Activated CD8-positive, alpha-beta memory T cell treated with anti-CD3 and anti-CD28 coated beads, Interleukin-2, amount 50 U/mL, for 1 hour (primary cell): ENCODE measurements around the gene ANAPC16.
"Not testable (repeated sequence)": the region's sequence is repeated elsewhere in the genome, so short reads cannot be mapped to it uniquely, and the experiment has no call there.

Experiments
- DNase-seq: peaks from one replicate; pipeline ENCODE4 v3.0.0-alpha.2; 2020; ENCODE audit errors: extremely low read depth

Gene ANAPC16

DNA sequence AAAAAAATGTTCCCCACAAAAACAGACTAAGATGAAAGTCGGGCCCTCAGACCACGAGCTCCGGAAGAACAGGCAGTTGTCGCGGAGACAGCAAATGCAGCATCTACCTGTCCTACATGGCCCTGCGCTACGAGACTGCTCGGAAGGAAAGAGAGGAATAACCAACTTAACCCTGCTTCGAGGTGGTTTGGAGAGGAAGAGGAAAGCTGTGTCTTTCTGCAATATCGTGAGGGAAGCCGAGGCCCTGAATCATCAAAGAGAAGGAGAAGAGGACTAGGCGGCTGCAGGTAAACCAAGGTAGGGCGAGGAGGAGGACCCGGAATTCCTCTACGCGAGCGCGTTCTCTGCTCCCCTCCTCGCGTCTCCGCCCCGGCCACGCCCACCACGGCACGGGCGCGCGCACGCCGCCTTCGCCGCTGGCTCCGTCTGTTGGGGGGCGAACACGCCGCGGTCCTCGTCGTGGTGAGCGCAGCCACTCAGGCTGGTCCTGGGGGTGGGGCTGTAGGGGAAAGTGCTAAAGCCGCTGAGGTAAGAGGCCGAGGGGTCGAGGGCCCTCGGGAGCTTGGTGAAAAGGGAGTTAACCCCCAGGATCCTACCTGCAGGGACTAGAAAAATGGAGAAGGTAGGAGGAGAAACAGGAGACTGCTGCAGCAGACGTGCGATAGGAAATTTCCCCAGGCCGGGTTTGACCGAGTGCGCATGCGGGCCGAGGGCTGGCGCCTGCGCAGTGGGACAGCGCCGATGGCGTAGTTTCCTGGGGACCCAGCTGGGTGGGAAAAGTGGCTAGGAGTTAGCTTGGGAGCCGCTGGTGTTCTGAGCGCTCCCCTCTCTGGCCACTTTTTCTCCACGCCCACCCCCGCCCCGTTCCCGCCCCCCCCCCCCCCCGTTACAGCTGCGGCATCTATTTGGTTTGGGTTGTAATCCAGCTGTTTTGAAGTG lies at the start of gene ANAPC16, which contains the start of gene ASCC1:
ANAPC16 (plus strand) TSS at position 402 of the 939 bp plus-strand sequence. CDS start 7,903 bp downstream, outside the sequence.
ASCC1 (minus strand) TSS at position 666 of the 939 bp plus-strand sequence. CDS start 2,978 bp downstream, outside the sequence.
- peak; percentile 80 for DNase-seq

GRCh38 chr10:72167118-72167517 lies 48.7 kb upstream of the ANAPC16 start:
- DNase-seq: no peak

- DNase-seq: no peak
Observed at GRCh38 chr10:72170263-72170662, 45.5 kb upstream of the ANAPC16 start.

DNA sequence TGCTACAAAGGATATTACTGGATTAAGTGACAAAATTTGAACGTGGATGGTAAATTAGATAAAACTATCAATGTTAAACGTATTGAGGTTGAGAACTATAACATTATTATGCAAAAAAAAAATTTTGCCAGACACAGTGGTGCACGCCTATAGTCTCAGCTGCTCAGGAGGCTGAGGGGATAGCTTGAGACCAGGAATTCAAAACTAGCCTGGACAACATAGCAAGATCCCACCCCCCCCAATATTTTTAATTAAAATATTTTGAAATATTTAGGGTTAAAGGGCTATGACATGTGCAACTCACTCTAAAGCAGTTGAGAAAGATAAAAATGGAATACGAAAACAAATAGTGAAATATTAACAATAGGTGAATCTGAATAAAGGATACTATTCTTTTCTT lies 45.1 kb upstream of the ANAPC16 start:
- DNase-seq: no peak

DNA sequence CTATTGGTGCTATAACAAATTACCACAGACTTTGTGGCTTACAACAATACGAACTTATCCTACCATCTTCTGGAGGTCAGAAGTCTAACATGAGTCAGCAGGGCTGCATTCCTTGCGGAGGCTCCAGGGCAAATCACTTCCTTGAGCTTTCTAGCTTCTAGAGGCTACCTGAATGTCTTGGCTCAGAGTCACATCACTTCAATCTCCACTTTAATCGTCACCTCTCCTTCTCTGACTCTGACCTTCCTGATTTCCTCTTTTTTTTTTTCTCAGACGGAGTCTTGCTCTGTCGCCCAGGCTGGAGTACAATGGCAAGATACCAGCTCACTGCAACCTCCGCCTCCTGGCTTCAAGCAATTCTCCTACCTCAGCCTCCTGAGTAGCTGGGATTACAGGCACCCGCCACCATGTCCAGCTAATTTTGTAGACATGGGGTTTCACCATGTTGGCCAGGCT lies 44.6 kb upstream of the ANAPC16 start:
- no peak for DNase-seq

GRCh38 chr10:72173262-72173618 lies 42.6 kb upstream of the ANAPC16 start:
- DNase-seq: no peak

DNA sequence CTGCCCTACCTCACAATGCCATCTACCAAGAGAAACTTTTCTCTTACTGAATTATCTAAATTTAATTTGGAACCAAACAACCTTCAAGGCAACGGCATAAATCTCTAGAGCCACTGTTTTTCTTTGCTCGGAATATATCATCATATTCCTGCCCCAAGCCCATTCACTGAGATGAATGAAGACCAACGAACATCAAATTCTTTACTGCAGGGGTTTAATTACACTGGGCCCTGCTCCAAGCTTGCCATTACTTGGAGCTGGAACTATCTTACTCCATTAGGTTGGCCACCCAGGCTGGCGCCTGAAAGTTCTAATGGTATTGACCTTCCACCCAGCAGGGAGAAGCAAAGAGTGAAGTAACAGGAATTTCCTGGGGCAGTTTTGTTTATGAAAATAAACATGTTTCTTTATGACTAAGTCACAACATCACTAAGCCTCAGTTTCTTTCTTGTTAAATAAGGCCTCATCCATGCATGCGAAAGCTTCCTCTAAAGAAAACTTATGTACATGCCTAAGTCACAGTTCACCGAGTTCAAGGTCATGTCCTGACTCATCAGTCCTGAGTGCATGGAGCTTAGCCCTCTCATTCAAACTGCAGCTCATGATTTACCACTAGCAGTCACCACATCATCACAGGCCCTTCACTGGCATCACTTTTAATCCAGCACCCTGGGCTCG lies 42.1 kb upstream of the ANAPC16 start:
- DNase-seq: no peak

- no peak for DNase-seq
Observed at GRCh38 chr10:72174297-72174662, 41.5 kb upstream of the ANAPC16 start.

DNA sequence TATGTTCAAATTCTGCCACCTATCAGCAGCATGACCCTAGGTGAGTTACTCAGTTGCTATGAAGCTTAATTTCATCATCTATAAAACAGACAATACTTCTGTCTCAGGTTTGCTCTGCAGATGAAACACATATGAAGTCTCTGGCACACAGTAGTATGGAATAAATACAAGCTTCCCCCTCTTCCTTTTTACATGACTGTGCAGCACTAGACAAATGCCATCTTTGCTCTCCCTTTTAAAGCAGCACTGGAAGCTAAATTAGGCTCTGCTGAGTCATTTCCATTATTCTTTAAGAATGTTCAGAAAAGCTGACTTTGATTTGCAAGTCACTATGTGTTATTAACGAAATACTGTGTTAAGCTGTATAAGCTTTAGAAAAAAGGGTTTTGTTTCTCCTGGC lies 40.7 kb upstream of the ANAPC16 start:
- no peak for DNase-seq

- no peak for DNase-seq
Observed at GRCh38 chr10:72176701-72177100, 39.1 kb upstream of the ANAPC16 start.

DNA sequence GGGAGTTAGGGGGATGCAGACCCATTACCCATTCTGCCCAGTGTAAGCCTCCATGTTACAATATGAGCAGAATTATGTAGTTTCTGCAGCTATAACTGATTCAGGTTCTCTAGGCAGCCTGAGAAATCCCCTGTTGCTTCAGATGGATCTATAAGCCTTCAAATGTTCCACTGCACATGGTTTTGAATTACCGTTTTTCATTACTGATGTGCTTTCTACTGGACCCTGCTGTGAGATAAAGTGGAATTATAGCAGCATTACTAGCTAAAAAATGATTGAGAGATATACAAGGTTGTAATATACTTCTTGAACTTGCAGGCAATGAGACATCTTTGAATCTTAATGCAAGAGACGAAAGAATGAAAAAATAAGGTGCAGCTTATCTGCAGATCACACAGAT lies 38.4 kb upstream of the ANAPC16 start:
- no peak for DNase-seq

- DNase-seq: no peak
Observed at GRCh38 chr10:72184156-72184555, 31.7 kb upstream of the ANAPC16 start.

- no peak for DNase-seq
Observed at GRCh38 chr10:72186258-72186981, 29.4 kb upstream of the ANAPC16 start.

GRCh38 chr10:72186982-72187330 lies 28.9 kb upstream of the ANAPC16 start:
- DNase-seq: no peak

- no peak for DNase-seq
Observed at GRCh38 chr10:72194949-72195348, 20.9 kb upstream of the ANAPC16 start.

GRCh38 chr10:72200883-72201282 lies 14.9 kb upstream of the ANAPC16 start:
- DNase-seq: no peak

DNA sequence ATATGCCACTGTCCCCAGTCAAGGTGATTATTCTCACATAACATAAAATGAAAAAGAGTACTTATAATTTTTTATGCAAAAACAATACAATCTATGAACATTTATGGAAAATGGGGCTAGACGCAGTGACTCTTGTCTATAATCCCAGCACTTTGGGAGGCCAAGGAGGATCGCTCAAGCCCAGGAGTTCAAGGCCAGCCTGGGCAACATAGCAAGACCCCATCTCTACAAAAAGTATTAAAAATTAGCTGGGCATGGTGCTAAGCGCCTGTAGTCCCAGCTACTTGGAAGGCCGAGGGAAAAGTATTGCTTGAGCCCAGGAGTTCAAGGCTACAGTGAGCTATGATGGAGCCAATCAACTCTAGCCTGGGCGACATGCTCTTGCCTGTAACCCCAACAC lies 14.5 kb upstream of the ANAPC16 start:
- DNase-seq: no peak

GRCh38 chr10:72204296-72204695 lies 11.5 kb upstream of the ANAPC16 start:
- no peak for DNase-seq

DNA sequence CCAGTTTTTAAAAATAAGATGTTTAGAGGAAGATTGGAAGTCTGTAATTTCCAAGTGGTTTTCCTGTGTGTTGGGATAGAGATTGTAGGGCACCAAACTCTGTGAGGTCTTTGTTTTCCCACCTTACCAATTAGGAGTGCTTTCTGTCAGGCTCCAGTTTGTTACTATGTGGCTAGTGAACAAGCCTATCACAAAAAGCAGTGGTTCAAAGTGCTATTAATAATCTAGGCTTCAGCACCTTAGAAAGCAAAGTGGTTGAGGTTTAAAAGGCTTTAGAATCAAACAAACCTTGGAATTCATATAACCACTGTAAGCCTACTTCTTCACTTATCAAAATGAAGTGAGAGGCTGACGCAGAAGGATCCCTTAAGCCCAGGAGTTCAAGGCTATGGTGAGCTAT lies 11.1 kb upstream of the ANAPC16 start:
- DNase-seq: no peak

DNA sequence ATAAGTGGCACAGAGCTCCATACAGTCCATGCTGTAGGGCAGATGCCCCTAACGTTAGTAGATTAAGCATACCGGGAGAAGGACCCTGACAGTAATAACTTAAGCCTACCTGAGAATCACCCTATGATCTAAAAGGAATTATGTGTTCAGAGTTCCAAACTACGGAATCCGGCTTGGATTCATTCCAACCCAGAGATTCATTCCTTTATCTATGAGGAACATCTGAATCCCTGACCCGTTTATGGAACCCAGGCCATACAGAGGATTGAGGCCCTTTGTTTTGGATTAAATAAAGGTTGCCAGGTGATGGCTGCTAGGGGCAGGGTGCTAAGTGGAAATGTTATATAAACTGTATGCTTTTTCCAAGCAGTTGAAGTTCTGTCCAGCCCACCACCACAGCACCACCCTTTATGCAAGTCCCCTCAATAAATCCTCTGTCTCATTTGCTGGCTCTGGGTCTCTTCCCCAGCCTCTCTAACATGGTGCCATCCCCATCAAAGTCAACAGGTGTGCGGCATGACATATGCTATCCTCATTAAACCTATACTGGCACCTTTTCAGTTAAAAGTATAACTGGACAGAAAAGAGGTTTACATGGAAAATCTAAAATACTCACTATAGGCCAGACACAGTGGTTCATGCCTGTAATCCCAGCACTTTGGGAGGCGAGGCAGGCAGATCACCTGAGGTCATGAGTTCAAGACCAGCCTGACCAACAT lies 9.1 kb upstream of the ANAPC16 start:
- no peak for DNase-seq

DNA sequence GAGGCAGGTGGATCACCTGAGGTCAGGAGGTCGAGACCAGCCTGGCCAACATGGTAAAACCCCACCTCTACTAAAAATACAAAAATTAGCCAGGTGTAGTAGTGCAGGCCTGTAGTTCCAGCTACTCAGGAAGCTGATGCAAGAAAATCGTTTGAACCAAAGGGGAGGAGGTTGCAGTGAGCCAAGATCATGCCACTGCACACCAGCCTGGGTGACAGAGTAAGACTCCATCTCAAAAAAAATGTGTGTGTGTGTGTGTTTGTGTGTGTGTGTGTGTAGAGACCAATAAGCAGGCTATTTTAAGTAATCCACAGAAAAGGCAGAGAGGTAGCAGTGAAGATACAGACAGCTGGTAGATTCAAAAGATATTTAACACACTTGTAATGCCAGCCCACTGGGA lies 7.3 kb upstream of the ANAPC16 start:
- DNase-seq: not testable (repeated sequence)

DNA sequence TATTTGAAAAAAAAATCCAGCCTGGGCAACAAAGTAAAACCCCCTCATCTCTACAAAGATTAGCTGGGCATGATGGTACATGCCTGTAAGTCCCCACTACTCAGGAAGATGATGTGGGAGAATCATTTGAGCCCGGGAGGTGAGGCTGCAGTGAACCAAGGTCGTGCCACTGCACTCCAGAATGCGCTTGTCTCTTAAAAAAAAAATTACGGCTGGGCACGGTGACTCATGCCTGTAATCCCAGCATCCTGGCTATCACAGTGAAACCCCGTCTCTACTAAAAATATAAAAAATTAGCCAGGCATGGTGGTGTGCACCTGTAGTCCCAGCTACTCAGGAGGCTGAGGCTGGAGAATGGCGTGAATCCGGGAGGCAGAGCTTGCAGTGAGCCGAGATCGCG lies 4.4 kb upstream of the ANAPC16 start:
- not testable (repeated sequence) for DNase-seq
